IMR-90 (cell line): ENCODE data around the gene CAMK4. TPM values are rescaled to one million over a fixed set of nuclear protein-coding genes. Genes with fewer than 3 reads are reported as not detected.

Source experiments
- ATAC-seq: fragments of 200-7000 bp; cut with Tn5 transposase; 2 replicates; pipeline ENCODE4 v1.9.1; 2020; ENCODE audit warnings: low read depth, mild to moderate bottlenecking, moderate library complexity
- BruUV-seq: library from RNA; stranded (reverse); fragments of 400-500 nt; replicated peaks from 2 replicates; lab custom pipeline; 2021; lab: Mats Ljungman, UMichigan
- CTCF ChIA-PET: fragments of 300-600 bp; formaldehyde crosslinking; extraction: SDS; loops from one replicate; lab custom pipeline; 2021; ENCODE audit warnings: antibody characterized with exemption; lab: Yijun Ruan, JAX
- POLR2A ChIA-PET: fragments of 300-600 bp; sonication (Branson Sonifier 250); formaldehyde crosslinking; loops from one replicate; lab custom pipeline; 2022; ENCODE audit warnings: antibody characterized with exemption; ENCODE audit not compliant: unreplicated experiment; lab: Charles Lee
- DNase-seq: peaks from one replicate; pipeline ENCODE4 v3.0.0; 2013
- H2AFZ ChIP-seq: replicated peaks from 2 replicates; pipeline ENCODE3; 2013; ENCODE audit warnings: low read length, mild to moderate bottlenecking; ENCODE audit not compliant: poor library complexity
- H2AK5ac ChIP-seq: 2 replicates; pipeline ENCODE4 v1.6.1; 2013; ENCODE audit warnings: low read depth, low read length, inconsistent platforms
- H2AK9ac ChIP-seq: replicated peaks from 2 replicates; pipeline ENCODE3; 2013; ENCODE audit warnings: mild to moderate bottlenecking, low read depth, low read length, moderate library complexity; ENCODE audit not compliant: poor library complexity
- H2BK120ac ChIP-seq: 2 replicates; pipeline ENCODE4 v1.6.1; 2013; ENCODE audit warnings: low read depth, low read length, inconsistent platforms
- H2BK15ac ChIP-seq: 3 replicates; pipeline ENCODE4 v1.6.1; 2013; ENCODE audit warnings: low read depth, low read length, inconsistent platforms
- H2BK20ac ChIP-seq: 2 replicates; pipeline ENCODE4 v1.6.1; 2013; ENCODE audit warnings: low read depth, mild to moderate bottlenecking, inconsistent platforms, low read length, moderate library complexity
- H2BK5ac ChIP-seq: 2 replicates; pipeline ENCODE4 v1.6.1; 2013; ENCODE audit warnings: mild to moderate bottlenecking, low read depth, low read length, inconsistent platforms; ENCODE audit not compliant: poor library complexity, severe bottlenecking
- H3K14ac ChIP-seq: replicated peaks from 2 replicates; pipeline ENCODE4 v1.6.1; 2013; ENCODE audit warnings: low read depth, low read length, inconsistent platforms
- H3K18ac ChIP-seq: 2 replicates; pipeline ENCODE4 v1.6.1; 2013; ENCODE audit warnings: low read depth, low read length, control low read depth
- H3K23ac ChIP-seq: 2 replicates; pipeline ENCODE4 v1.6.1; 2013; ENCODE audit warnings: low read depth, low read length, inconsistent platforms
- H3K27ac ChIP-seq: 2 replicates; pipeline ENCODE4 v1.5.1; 2013; ENCODE audit warnings: mild to moderate bottlenecking, control low read depth, low read length; ENCODE audit not compliant: insufficient read depth
- H3K27me3 ChIP-seq: 2 replicates; pipeline ENCODE4 v1.6.1; 2013; ENCODE audit warnings: low read length; ENCODE audit not compliant: control insufficient read depth, insufficient read depth
- H3K36me3 ChIP-seq: 2 replicates; pipeline ENCODE4 v1.6.1; 2013; ENCODE audit warnings: low read length, mixed read lengths; ENCODE audit not compliant: control insufficient read depth, insufficient read depth
- H3K4ac ChIP-seq: 2 replicates; pipeline ENCODE4 v1.6.1; 2013; ENCODE audit warnings: low read depth, low read length, inconsistent platforms
- H3K4me1 ChIP-seq: 2 replicates; pipeline ENCODE4 v1.6.1; 2013; ENCODE audit warnings: low read length, mixed read lengths; ENCODE audit not compliant: control insufficient read depth, insufficient read depth
- H3K4me2 ChIP-seq: 2 replicates; pipeline ENCODE4 v1.6.1; 2013; ENCODE audit warnings: low read depth, mild to moderate bottlenecking, control low read depth, low read length, moderate library complexity
- H3K4me3 ChIP-seq: 2 replicates; pipeline ENCODE4 v1.5.1; 2013; ENCODE audit warnings: low read depth, mild to moderate bottlenecking, control low read depth, low read length, moderate library complexity; ENCODE audit not compliant: insufficient read depth
- H3K56ac ChIP-seq: 2 replicates; pipeline ENCODE4 v1.6.1; 2013; ENCODE audit warnings: low read length, inconsistent platforms; ENCODE audit not compliant: insufficient read depth; ENCODE audit errors: extremely low read depth
- H3K79me1 ChIP-seq, 2 experiments: 2 replicates each; pipeline ENCODE4 v1.6.1; 2013; ENCODE audit warnings: low read length in 2 of 2, inconsistent platforms in 1 of 2, low read depth in 1 of 2
- H3K9ac ChIP-seq: 2 replicates; pipeline ENCODE4 v1.6.1; 2013; ENCODE audit warnings: low read depth, low read length, control low read depth
- H3K9me1 ChIP-seq: 2 replicates; pipeline ENCODE4 v1.6.1; 2013; ENCODE audit warnings: low read length, inconsistent platforms; ENCODE audit not compliant: insufficient read depth
- H3K9me3 ChIP-seq: 2 replicates; pipeline ENCODE4 v1.6.1; 2013; ENCODE audit warnings: low read length; ENCODE audit not compliant: control insufficient read depth, insufficient read depth
- H4K20me1 ChIP-seq: 2 replicates; pipeline ENCODE4 v1.6.1; 2013; ENCODE audit warnings: low read length, inconsistent platforms; ENCODE audit not compliant: insufficient read depth
- H4K5ac ChIP-seq: 2 replicates; pipeline ENCODE4 v1.6.1; 2013; ENCODE audit warnings: mild to moderate bottlenecking, low read depth, low read length, control low read depth
- H4K8ac ChIP-seq, 2 experiments: 2 replicates each; pipeline ENCODE4 v1.6.1; 2013; ENCODE audit warnings: low read depth in 2 of 2, low read length in 2 of 2, control low read depth in 1 of 2, inconsistent platforms in 1 of 2
- H4K91ac ChIP-seq: 2 replicates; pipeline ENCODE4 v1.6.1; 2013; ENCODE audit warnings: low read depth, low read length, inconsistent platforms; ENCODE audit not compliant: insufficient read depth
- NFE2L2 ChIP-seq: fragments of 150-350 bp; IDR thresholded peaks from 2 replicates; pipeline ENCODE4 v1.6.1; 2016; ENCODE audit warnings: low read depth, mild to moderate bottlenecking, low read length
- RCOR1 ChIP-seq: IDR thresholded peaks from 2 replicates; pipeline ENCODE4 v1.6.1; 2012; ENCODE audit warnings: mild to moderate bottlenecking, low read length, improper control_type of control experiment; ENCODE audit not compliant: insufficient replicate concordance
- WGBS, 2 experiments: methylation state at CpG; one replicate each; pipeline versions ENCODE4 v1.1.5 to v1.1.7; 2013; ENCODE audit warnings: missing lambda C conversion rate in 2 of 2; ENCODE audit not compliant: insufficient read length in 1 of 2; ENCODE audit errors: extremely low coverage in 2 of 2; 5-methylcytosine and 5-hydroxymethylcytosine counted together
- dilution Hi-C: fragments of 300-500 bp; cut with HindIII; formaldehyde crosslinking; loops from one replicate; pipeline ENCODE4 v1.14.3; 2018; ENCODE audit warnings: low sequenced_read_pairs; ENCODE audit not compliant: unreplicated experiment
- in situ Hi-C: fragments of 300-500 bp; cut with MboI; formaldehyde crosslinking; loops from 3 replicates; pipeline ENCODE4 v1.14.3; 2019; ENCODE audit warnings: low sequenced_read_pairs, inconsistent platforms, mixed read lengths
- intact Hi-C: fragments of 100-400 bp; cut with micrococcal nuclease; formaldehyde crosslinking; loops from 2 replicates; pipeline ENCODE4 v1.10.0; 2022
- polyA plus RNA-seq, 3 experiments: library from polyadenylated mRNA; depleted of rRNA; stranded (reverse); fragments of >200 nt; gene quantifications; 2 replicates each; pipeline ENCODE4 v1.2.3, GENCODE V29; 2012; ENCODE audit warnings: low replicate concordance in 1 of 3
- total RNA-seq: library from RNA; depleted of rRNA; stranded (reverse); fragments of >200 nt; gene quantifications from 2 replicates; pipeline ENCODE4 v1.2.3, GENCODE V29; 2012

CAMK4 gene
- total and polyA plus RNA-seq, 2 of the 4 experiments (the other 2 are of a cell fraction): 3.7 to 4.8 TPM

- H3K18ac ChIP-seq: no peak overlapping the region
- BruUV-seq: no TSS peak
These were observed 151.5 kb downstream of the CAMK4 start for GRCh38 chr5:111375645-111376044.

More at GRCh38 chr5:111375645-111376044, 151.5 kb downstream of the CAMK4 start:
- Histone ChIP-seq H3K27me3 (no peaks in the 10 kb centered on the region), H3K56ac (no peak overlapping the region), H3K79me1 (no peaks in the 10 kb centered on the region), H3K23ac (no peak overlapping the region), H4K20me1 (no peaks in the 10 kb centered on the region), H4K8ac (no peak overlapping the region), H2AFZ (no peak overlapping the region), H3K4ac (no peak overlapping the region), H2BK5ac (no peak overlapping the region), H3K4me3 (no peak overlapping the region), H2BK20ac (no peak overlapping the region), H3K14ac (no peak overlapping the region), H4K91ac (no peak overlapping the region), H2BK15ac (no peak overlapping the region), H4K5ac (no peak overlapping the region), H3K4me2 (no peak overlapping the region), H3K9ac (no peak overlapping the region), H3K27ac (no peak overlapping the region), H3K9me1 (no peaks in the 10 kb centered on the region), H3K4me1 (no peaks in the 10 kb centered on the region), H2AK9ac (no peak overlapping the region), H3K36me3 (no peaks in the 10 kb centered on the region), H2AK5ac (no peak overlapping the region), H2BK120ac (no peak overlapping the region), H3K9me3 (no peaks in the 10 kb centered on the region)
- no peak for ATAC-seq
- no peak for DNase-seq
- no CpG with 5 or more reads among the region's 2 CpGs for WGBS, 2 experiments
- ChIA-PET CTCF (no interaction called here), POLR2A (no interaction called here)
- in situ Hi-C loops (no loop called here), intact Hi-C loops (no loop called here), dilution Hi-C loops (no loop called here)
- peak; percentile 50; the same call in 1 of the 2 replicates for TF ChIP-seq NFE2L2
- no peak for TF ChIP-seq RCOR1
